ENCODE data around the gene RAB11A.

RAB11A gene

DNA sequence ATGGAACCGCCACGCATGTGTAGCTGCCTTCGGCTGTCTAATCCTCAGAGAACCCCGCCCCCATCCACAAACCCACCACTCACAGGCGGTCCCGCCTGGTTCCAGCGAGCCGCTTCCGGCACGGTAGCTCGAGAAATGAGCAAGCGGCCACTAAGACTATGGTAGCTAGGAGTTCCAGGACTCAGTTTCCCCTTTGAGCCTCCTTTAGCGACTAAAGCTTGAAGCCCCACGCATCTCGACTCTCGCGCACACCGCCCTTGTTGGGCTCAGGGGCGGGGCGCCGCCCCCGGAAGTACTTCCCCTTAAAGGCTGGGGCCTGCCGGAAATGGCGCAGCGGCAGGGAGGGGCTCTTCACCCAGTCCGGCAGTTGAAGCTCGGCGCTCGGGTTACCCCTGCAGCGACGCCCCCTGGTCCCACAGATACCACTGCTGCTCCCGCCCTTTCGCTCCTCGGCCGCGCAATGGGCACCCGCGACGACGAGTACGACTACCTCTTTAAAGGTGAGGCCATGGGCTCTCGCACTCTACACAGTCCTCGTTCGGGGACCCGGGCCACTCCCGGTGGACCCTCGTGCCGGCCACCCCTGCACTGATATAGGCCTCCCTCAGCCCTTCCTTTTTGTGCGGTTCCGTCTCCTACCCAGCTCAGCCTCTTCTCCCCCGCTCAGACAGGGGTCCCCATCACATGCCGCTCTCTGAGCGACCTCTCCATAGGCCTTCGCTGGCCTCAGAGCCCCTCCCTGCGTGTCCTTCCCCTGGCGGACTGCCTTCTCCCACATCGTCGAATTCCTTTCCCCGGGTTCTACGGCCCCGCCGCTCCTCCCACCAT, at the start of gene RAB11A:
TSS of gene RAB11A (plus strand) at position 366 of the 828 bp plus-strand sequence. CDS start at position 461, 95 bp downstream.
- Histone ChIP-seq H3K9ac (ENCODE audit: low read depth in 1 of 2, low read length in 2 of 2) (peak within 1 kb of the TSS; percentile 99 to 100), H3K4me3 (ENCODE audit: low read depth in 1 of 2, low read length in 2 of 2) (peak within 1 kb of the TSS; percentile 99 to 100), H3K9me3 (ENCODE audit: control insufficient read depth in 1 of 2, low read length in 2 of 2) (no peaks in the 10 kb centered on the region)

GRCh38 chr15:65819563-65819960, 49.7 kb upstream of the RAB11A start:
- H3K9me3 ChIP-seq (ENCODE audit: control insufficient read depth in 1 of 2, low read length in 2 of 2), result no peaks in the 10 kb centered on the region
- H3K4me1 ChIP-seq (ENCODE audit: control insufficient read depth in 1 of 2, insufficient read depth in 2 of 2, low read length in 2 of 2), result peaks cover 4 to 10% of the 10 kb centered on the region in 2 donors
- no peaks in the 10 kb centered on the region for H3K27me3 ChIP-seq (ENCODE audit: control insufficient read depth in 1 of 2, insufficient read depth in 2 of 2, low read length in 2 of 2)
- no peak overlapping the region for H3K27ac ChIP-seq (ENCODE audit: low read depth, low read length)
- H3K4me3 ChIP-seq (ENCODE audit: low read depth in 1 of 2, low read length in 2 of 2), result no peak overlapping the region
- no peaks in the 10 kb centered on the region for H3K36me3 ChIP-seq (ENCODE audit: control insufficient read depth in 1 of 2, insufficient read depth in 2 of 2, low read length in 2 of 2)
- H3K9ac ChIP-seq (ENCODE audit: low read depth in 1 of 2, low read length in 2 of 2), result no peak overlapping the region

More for the DNA sequence above, at the start of gene RAB11A:
- H3K27me3 ChIP-seq (ENCODE audit: control insufficient read depth in 1 of 2, insufficient read depth in 2 of 2, low read length in 2 of 2), result no peaks in the 10 kb centered on the region
- H3K36me3 ChIP-seq (ENCODE audit: control insufficient read depth in 1 of 2, insufficient read depth in 2 of 2, low read length in 2 of 2), result no peaks in the 10 kb centered on the region
- peak within 1 kb of the TSS; percentile 96 for H3K27ac ChIP-seq (ENCODE audit: low read depth, low read length)
- peaks cover 6 to 9% of the 10 kb centered on the region in 2 donors for H3K4me1 ChIP-seq (ENCODE audit: control insufficient read depth in 1 of 2, insufficient read depth in 2 of 2, low read length in 2 of 2)

- Histone ChIP-seq H3K4me1 (ENCODE audit: control insufficient read depth in 1 of 2, insufficient read depth in 2 of 2, low read length in 2 of 2) (peaks cover 4 to 10% of the 10 kb centered on the region in 2 donors), H3K9ac (ENCODE audit: low read depth in 1 of 2, low read length in 2 of 2) (no peak overlapping the region), H3K27ac (ENCODE audit: low read depth, low read length) (no peak overlapping the region), H3K36me3 (ENCODE audit: control insufficient read depth in 1 of 2, insufficient read depth in 2 of 2, low read length in 2 of 2) (no peaks in the 10 kb centered on the region), H3K27me3 (ENCODE audit: control insufficient read depth in 1 of 2, insufficient read depth in 2 of 2, low read length in 2 of 2) (no peaks in the 10 kb centered on the region), H3K9me3 (ENCODE audit: control insufficient read depth in 1 of 2, low read length in 2 of 2) (no peaks in the 10 kb centered on the region), H3K4me3 (ENCODE audit: low read depth in 1 of 2, low read length in 2 of 2) (no peak overlapping the region)
Measured at GRCh38 chr15:65821070-65821469, 48.2 kb upstream of the RAB11A start.

DNA sequence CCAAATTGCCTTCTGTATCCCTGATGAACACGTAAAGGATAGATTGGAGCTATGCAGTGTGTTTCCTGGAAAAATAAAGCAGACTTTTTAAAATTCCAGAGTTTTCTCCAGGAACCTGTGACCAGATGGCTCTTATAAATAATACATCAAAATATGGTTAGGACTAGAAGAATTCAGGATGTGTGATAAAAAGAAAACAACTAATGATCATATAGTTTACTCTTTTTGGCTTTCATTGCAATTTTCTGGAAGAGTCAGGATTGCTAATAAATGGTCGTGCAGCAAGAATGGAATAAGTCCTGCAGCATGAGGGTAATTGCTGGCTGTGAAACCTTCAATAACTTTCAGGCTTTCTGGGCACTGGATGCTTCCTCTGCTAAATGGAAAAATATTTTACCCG, 47.0 kb upstream of the RAB11A start:
- H3K27me3 ChIP-seq (ENCODE audit: control insufficient read depth in 1 of 2, insufficient read depth in 2 of 2, low read length in 2 of 2), result no peaks in the 10 kb centered on the region
- H3K9me3 ChIP-seq (ENCODE audit: control insufficient read depth in 1 of 2, low read length in 2 of 2), result no peaks in the 10 kb centered on the region
- no peak overlapping the region for H3K4me3 ChIP-seq (ENCODE audit: low read depth in 1 of 2, low read length in 2 of 2)
- no peak overlapping the region for H3K27ac ChIP-seq (ENCODE audit: low read depth, low read length)
- peaks cover 4 to 10% of the 10 kb centered on the region in 2 donors for H3K4me1 ChIP-seq (ENCODE audit: control insufficient read depth in 1 of 2, insufficient read depth in 2 of 2, low read length in 2 of 2)
- no peaks in the 10 kb centered on the region for H3K36me3 ChIP-seq (ENCODE audit: control insufficient read depth in 1 of 2, insufficient read depth in 2 of 2, low read length in 2 of 2)
- H3K9ac ChIP-seq (ENCODE audit: low read depth in 1 of 2, low read length in 2 of 2), result no peak overlapping the region

- peaks cover 4 to 9% of the 10 kb centered on the region in 2 donors for H3K4me1 ChIP-seq (ENCODE audit: control insufficient read depth in 1 of 2, insufficient read depth in 2 of 2, low read length in 2 of 2)
- H3K27me3 ChIP-seq (ENCODE audit: control insufficient read depth in 1 of 2, insufficient read depth in 2 of 2, low read length in 2 of 2), result no peaks in the 10 kb centered on the region
- no peaks in the 10 kb centered on the region for H3K36me3 ChIP-seq (ENCODE audit: control insufficient read depth in 1 of 2, insufficient read depth in 2 of 2, low read length in 2 of 2)
- H3K4me3 ChIP-seq (ENCODE audit: low read depth in 1 of 2, low read length in 2 of 2), result no peak overlapping the region
- no peak overlapping the region for H3K27ac ChIP-seq (ENCODE audit: low read depth, low read length)
- no peak overlapping the region for H3K9ac ChIP-seq (ENCODE audit: low read depth in 1 of 2, low read length in 2 of 2)
- no peaks in the 10 kb centered on the region for H3K9me3 ChIP-seq (ENCODE audit: control insufficient read depth in 1 of 2, low read length in 2 of 2)
Measured at GRCh38 chr15:65824031-65824743, 45.1 kb upstream of the RAB11A start.

DNA sequence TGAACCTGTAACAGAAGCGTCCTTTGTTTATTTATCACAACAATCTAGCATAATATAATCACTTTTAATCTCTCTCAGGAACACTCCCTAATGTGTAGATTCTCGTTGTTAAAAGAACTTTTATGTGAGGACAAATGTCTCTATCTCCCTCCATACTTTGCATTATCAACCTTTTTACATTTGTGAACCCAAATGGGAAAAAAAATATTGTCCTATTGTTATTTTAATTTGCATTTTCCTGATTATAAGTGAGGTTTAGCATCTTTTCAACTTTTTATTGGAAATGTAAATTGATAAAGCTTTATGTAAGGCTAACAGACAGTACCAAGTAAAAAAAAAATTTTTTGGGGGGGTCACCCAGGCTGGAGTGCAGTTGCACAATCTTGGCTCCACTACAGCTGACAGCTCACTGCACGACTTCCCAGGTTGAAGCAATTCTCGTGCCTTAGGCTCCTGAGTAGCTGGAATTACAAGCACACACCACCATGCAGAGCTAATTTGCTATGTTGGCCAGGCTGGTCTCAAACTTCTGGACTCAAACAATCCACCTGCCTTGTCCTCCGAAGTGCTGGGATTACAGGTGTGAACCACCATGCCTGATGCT, 44.2 kb upstream of the RAB11A start:
- Histone ChIP-seq H3K27ac (ENCODE audit: low read depth, low read length) (no peak overlapping the region), H3K9me3 (ENCODE audit: control insufficient read depth in 1 of 2, low read length in 2 of 2) (no peaks in the 10 kb centered on the region), H3K27me3 (ENCODE audit: control insufficient read depth in 1 of 2, insufficient read depth in 2 of 2, low read length in 2 of 2) (no peaks in the 10 kb centered on the region), H3K4me1 (ENCODE audit: control insufficient read depth in 1 of 2, insufficient read depth in 2 of 2, low read length in 2 of 2) (peaks cover 0 to 4% of the 10 kb centered on the region in 2 donors), H3K9ac (ENCODE audit: low read depth in 1 of 2, low read length in 2 of 2) (no peak overlapping the region), H3K4me3 (ENCODE audit: low read depth in 1 of 2, low read length in 2 of 2) (no peak overlapping the region), H3K36me3 (ENCODE audit: control insufficient read depth in 1 of 2, insufficient read depth in 2 of 2, low read length in 2 of 2) (no peaks in the 10 kb centered on the region)

DNA sequence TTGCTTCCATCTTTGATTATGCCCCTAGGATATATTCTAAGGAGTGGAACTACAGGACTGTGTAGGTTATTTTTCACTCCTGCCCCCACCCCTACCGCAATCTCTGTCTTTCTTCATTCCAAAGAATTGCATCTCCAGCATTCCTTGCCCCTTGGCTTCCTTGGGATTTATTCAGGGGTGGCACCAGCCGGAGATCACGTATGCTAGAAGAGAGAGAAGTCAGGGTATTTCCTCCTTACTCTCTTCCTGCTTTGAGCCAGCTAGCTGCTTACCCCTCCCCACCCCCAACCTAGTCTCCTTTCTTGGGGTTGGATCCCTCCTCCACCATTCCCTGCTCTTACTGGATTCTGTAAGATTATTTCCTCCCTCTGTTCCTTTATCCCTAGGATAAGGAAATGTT, 42.2 kb upstream of the RAB11A start:
- H3K36me3 ChIP-seq (ENCODE audit: control insufficient read depth in 1 of 2, insufficient read depth in 2 of 2, low read length in 2 of 2), result no peaks in the 10 kb centered on the region
- H3K9me3 ChIP-seq (ENCODE audit: control insufficient read depth in 1 of 2, low read length in 2 of 2), result no peaks in the 10 kb centered on the region
- H3K4me1 ChIP-seq (ENCODE audit: control insufficient read depth in 1 of 2, insufficient read depth in 2 of 2, low read length in 2 of 2), result peaks cover 4 to 10% of the 10 kb centered on the region in 2 donors
- H3K9ac ChIP-seq (ENCODE audit: low read depth in 1 of 2, low read length in 2 of 2), result no peak overlapping the region
- no peaks in the 10 kb centered on the region for H3K27me3 ChIP-seq (ENCODE audit: control insufficient read depth in 1 of 2, insufficient read depth in 2 of 2, low read length in 2 of 2)
- no peak overlapping the region for H3K27ac ChIP-seq (ENCODE audit: low read depth, low read length)
- no peak overlapping the region for H3K4me3 ChIP-seq (ENCODE audit: low read depth in 1 of 2, low read length in 2 of 2)

GRCh38 chr15:65828585-65828984, 40.7 kb upstream of the RAB11A start:
- Histone ChIP-seq H3K4me1 (ENCODE audit: control insufficient read depth in 1 of 2, insufficient read depth in 2 of 2, low read length in 2 of 2) (peaks cover 19 to 22% of the 10 kb centered on the region in 2 donors), H3K9ac (ENCODE audit: low read depth in 1 of 2, low read length in 2 of 2) (no peak overlapping the region), H3K9me3 (ENCODE audit: control insufficient read depth in 1 of 2, low read length in 2 of 2) (no peaks in the 10 kb centered on the region), H3K4me3 (ENCODE audit: low read depth in 1 of 2, low read length in 2 of 2) (no peak overlapping the region), H3K27me3 (ENCODE audit: control insufficient read depth in 1 of 2, insufficient read depth in 2 of 2, low read length in 2 of 2) (no peaks in the 10 kb centered on the region), H3K36me3 (ENCODE audit: control insufficient read depth in 1 of 2, insufficient read depth in 2 of 2, low read length in 2 of 2) (no peaks in the 10 kb centered on the region), H3K27ac (ENCODE audit: low read depth, low read length) (no peak overlapping the region)

DNA sequence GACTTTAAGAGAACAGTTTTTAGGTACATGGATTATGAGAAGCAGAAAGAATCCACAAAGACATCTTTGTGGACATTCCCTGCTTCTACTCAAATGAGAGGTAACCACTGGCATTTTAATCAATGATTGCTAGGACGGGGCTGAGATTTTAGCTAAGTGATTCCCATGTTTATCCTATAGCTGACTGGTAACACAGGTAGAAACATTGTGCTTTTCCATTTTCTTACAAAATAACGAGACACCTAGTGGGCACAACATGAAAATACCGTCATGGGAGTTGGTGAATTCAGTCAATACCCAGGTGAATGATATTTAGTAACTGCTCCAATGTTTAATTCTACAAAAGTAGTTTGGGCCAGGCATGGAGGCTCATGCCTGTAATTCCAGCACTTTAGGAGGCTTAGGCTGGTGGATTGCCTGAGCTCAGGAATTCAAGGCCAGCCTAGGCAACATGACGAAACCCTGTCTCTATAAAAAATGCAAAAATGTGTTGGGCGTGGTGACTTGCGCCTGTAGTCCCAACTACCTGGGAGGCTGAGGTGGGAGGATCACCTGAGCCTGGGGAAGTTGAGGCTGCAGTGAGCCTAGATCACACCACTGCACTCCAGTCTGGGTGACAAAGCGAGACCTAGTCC, 40.0 kb upstream of the RAB11A start:
- Histone ChIP-seq H3K4me1 (ENCODE audit: control insufficient read depth in 1 of 2, insufficient read depth in 2 of 2, low read length in 2 of 2) (peaks cover 26 to 29% of the 10 kb centered on the region in 2 donors), H3K9ac (ENCODE audit: low read depth in 1 of 2, low read length in 2 of 2) (no peak overlapping the region), H3K36me3 (ENCODE audit: control insufficient read depth in 1 of 2, insufficient read depth in 2 of 2, low read length in 2 of 2) (no peaks in the 10 kb centered on the region), H3K9me3 (ENCODE audit: control insufficient read depth in 1 of 2, low read length in 2 of 2) (no peaks in the 10 kb centered on the region), H3K27ac (ENCODE audit: low read depth, low read length) (no peak overlapping the region), H3K4me3 (ENCODE audit: low read depth in 1 of 2, low read length in 2 of 2) (no peak overlapping the region), H3K27me3 (ENCODE audit: control insufficient read depth in 1 of 2, insufficient read depth in 2 of 2, low read length in 2 of 2) (no peaks in the 10 kb centered on the region)

Data from duodenal mucosa (tissue), 2 donors.